Mucosa of descending colon (tissue), 3 donors: ENCODE results near the gene NDUFB11. TPM values are rescaled to one million over a fixed set of nuclear protein-coding genes. Genes with fewer than 3 reads are reported as not detected.
"Not testable (repeated sequence)": the region's sequence is repeated elsewhere in the genome, so short reads cannot be mapped to it uniquely, and the experiment has no call there.

ENCODE experiments used
- ATAC-seq: fragments of 200-7000 bp; cut with Tn5 transposase; one replicate; pipeline ENCODE4 v1.9.1; 2020; ENCODE audit warnings: mild to moderate bottlenecking, moderate library complexity
- DNase-seq, 3 donors: peaks; one replicate each; pipeline ENCODE4 v3.0.0-alpha.2; 2020
- H3K36me3 ChIP-seq: fragments of 200-600 bp; one replicate; pipeline ENCODE4 v1.8.0; 2021; ENCODE audit warnings: low read depth, mild to moderate bottlenecking
- H3K4me1 ChIP-seq: fragments of 200-600 bp; one replicate; pipeline ENCODE4 v1.8.0; 2021; ENCODE audit warnings: low read depth, mild to moderate bottlenecking
- H3K4me3 ChIP-seq: fragments of 200-600 bp; one replicate; pipeline ENCODE4 v1.8.0; 2021; ENCODE audit warnings: mild to moderate bottlenecking
- H3K9me3 ChIP-seq: fragments of 200-600 bp; one replicate; pipeline ENCODE4 v1.8.0; 2021; ENCODE audit warnings: mild to moderate bottlenecking
- CTCF ChIP-seq: fragments of 200-600 bp; IDR thresholded peaks from one replicate; pipeline ENCODE4 v1.8.0; 2022; ENCODE audit warnings: antibody characterized with exemption, mild to moderate bottlenecking
- intact Hi-C, 2 donors: fragments of 100-400 bp; cut with DNase I in 1 of 2; cut with micrococcal nuclease in 1 of 2; formaldehyde crosslinking; loops; one replicate each; pipeline versions ENCODE4 v1.11.0 to v1.11.1; 2022; cut with DNase I, micrococcal nuclease
- total RNA-seq, 3 donors: library from RNA; stranded (reverse); fragmentation: NEBNext Ultra II Directional in 2 of 3; extraction: Animal tissue kit (Norgen Biotek cat#: 25700) in 2 of 3; gene quantifications; one replicate each; pipeline versions ENCODE4 v1.2.1 to v1.2.4, GENCODE V29; 2021 to 2023
- donor health status: DM: no; HTN: no; CAD: no; lungs with moderate emphysema.
- donor health status: DM: no; HTN: no; CAD: no.
- donor health status: DM: no; HTN: yes; CAD: no.

NDUFB11 gene
- total RNA-seq, 3 donors from 2014 or later, result 57.6 to 72.2 (median 71.6) TPM

- DNase-seq (peak; percentile 89 to 94 (median 90)), ATAC-seq (peak; percentile 99)
- H3K9me3 ChIP-seq, result no peaks in the 10 kb centered on the region
- no peaks in the 10 kb centered on the region for H3K4me1 ChIP-seq
- intact Hi-C loops, result no loop called here
- no peak for TF ChIP-seq CTCF
- H3K36me3 ChIP-seq, result no peaks in the 10 kb centered on the region
- H3K4me3 ChIP-seq, result peak overlapping the region; percentile 22
Observed at GRCh38 chrX:47129157-47129898, 15.2 kb downstream of the NDUFB11 start.

- H3K9me3 ChIP-seq, H3K36me3 ChIP-seq, H3K4me1 ChIP-seq, DNase-seq, H3K4me3 ChIP-seq, ATAC-seq, intact Hi-C loops: not testable (repeated sequence)
Observed at GRCh38 chrX:47124466-47124865, 20.0 kb downstream of the NDUFB11 start.

GRCh38 chrX:47116551-47117110, 27.9 kb downstream of the NDUFB11 start:
- H3K36me3 ChIP-seq, H3K9me3 ChIP-seq, ATAC-seq, H3K4me1 ChIP-seq, H3K4me3 ChIP-seq, DNase-seq, intact Hi-C loops: not testable (repeated sequence)

DNA sequence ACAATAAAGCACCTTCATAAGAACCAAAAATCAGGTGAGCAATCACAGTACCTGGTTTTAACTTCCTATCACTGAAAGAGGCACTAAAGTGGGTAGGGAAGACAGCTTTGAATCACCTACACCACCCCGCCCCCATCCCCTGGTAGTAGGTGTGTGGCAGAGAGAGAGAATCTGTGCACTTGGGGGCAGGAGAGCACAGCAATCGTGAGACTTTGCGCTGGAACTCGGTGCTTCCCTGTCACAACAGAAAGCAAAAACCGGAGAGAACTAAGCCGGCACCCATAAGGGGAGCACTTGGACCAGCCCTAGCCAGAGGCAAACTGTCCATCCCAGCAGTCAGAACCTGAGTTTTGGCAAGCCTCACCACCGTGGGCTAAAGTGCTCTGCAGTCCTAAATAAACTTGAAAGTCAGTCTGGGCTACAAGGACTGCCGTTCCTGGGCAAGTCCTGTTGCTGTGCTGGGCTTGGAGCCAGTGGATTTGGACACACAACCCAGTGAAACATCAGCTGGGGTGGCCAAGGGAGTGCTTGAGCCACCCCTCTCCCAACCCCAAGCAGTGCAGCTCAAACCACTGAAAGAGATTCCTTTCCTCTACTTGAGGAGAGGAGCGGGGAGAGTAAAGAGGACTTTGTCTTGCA, 32.1 kb downstream of the NDUFB11 start:
- H3K4me1 ChIP-seq, result no peaks in the 10 kb centered on the region
- no peak for TF ChIP-seq CTCF
- ATAC-seq (no peak), DNase-seq (no peak)
- intact Hi-C loops, result no loop called here
- no peak overlapping the region for H3K4me3 ChIP-seq
- H3K36me3 ChIP-seq, result no peaks in the 10 kb centered on the region
- no peaks in the 10 kb centered on the region for H3K9me3 ChIP-seq

GRCh38 chrX:47110936-47111615, 33.4 kb downstream of the NDUFB11 start:
- H3K4me1 ChIP-seq, ATAC-seq, H3K36me3 ChIP-seq, intact Hi-C loops, DNase-seq, H3K9me3 ChIP-seq, H3K4me3 ChIP-seq: not testable (repeated sequence)

DNA sequence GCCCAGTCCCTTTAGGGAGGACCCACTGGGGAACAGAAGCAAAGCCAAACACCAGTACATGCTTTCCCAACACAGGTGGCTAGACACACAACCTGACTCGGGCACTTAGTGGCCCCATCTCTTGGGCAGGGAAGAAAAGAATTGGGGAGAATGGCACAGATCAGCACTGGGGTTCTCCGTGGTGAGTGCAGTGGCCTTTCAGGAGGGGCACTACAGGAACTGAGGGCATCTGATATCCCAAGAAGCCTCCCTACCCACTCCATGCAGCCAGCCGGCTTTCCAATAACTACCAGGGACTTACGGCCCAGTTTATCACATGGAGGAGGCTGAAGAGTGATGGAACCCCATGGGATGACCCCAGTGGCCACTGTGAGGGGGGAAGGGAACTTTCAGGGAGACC, 43.3 kb downstream of the NDUFB11 start:
- TF ChIP-seq CTCF, result no peak
- DNase-seq (no peak), ATAC-seq (no peak)
- intact Hi-C loops, result no loop called here
- H3K36me3 ChIP-seq, result no peaks in the 10 kb centered on the region
- no peaks in the 10 kb centered on the region for H3K9me3 ChIP-seq
- no peaks in the 10 kb centered on the region for H3K4me1 ChIP-seq
- no peak overlapping the region for H3K4me3 ChIP-seq
